CD14-positive monocyte (primary cell): ENCODE measurements around the gene CLCN5. TPM values are rescaled to one million over a fixed set of nuclear protein-coding genes. Genes with fewer than 3 reads are reported as not detected.

Experiments used
- DNase-seq, 3 donors: peaks; one replicate each; pipeline ENCODE4 v3.0.0-alpha.2; 2011 to 2022
- H2AFZ ChIP-seq: 2 replicates; pipeline ENCODE4 v1.6.0; 2012; ENCODE audit warnings: mild to moderate bottlenecking, low read depth, low read length, inconsistent platforms; ENCODE audit not compliant: insufficient read depth, poor library complexity, severe bottlenecking
- H3K27ac ChIP-seq, 2 donors: 1 replicate in 1 of 2; 2 replicates in 1 of 2; pipeline ENCODE4 v1.5.1; 2012 to 2013; ENCODE audit warnings: low read length in 2 of 2, control low read depth in 1 of 2, inconsistent platforms in 1 of 2, low read depth in 1 of 2, mild to moderate bottlenecking in 1 of 2
- H3K27me3 ChIP-seq, 2 donors: one replicate each; pipeline versions ENCODE4 v1.6.0 to v1.6.1; 2011 to 2013; ENCODE audit warnings: low read length in 2 of 2; ENCODE audit not compliant: control insufficient read depth in 2 of 2, insufficient read depth in 2 of 2
- H3K36me3 ChIP-seq, 2 donors: replicated peaks in 1 of 2; 1 replicate in 1 of 2; 2 replicates in 1 of 2; pipeline versions ENCODE4 v1.5.1 to v1.6.1; 2012 to 2013; ENCODE audit warnings: low read length in 2 of 2, control low read depth in 1 of 2, inconsistent platforms in 1 of 2, mild to moderate bottlenecking in 1 of 2; ENCODE audit not compliant: insufficient read depth in 2 of 2, control insufficient read depth in 1 of 2
- H3K4me1 ChIP-seq, 2 donors: 1 replicate in 1 of 2; 2 replicates in 1 of 2; pipeline versions ENCODE4 v1.5.1 to v1.6.1; 2012 to 2013; ENCODE audit warnings: low read length in 2 of 2, control low read depth in 1 of 2, inconsistent platforms in 1 of 2, mild to moderate bottlenecking in 1 of 2, moderate library complexity in 1 of 2; ENCODE audit not compliant: insufficient read depth in 2 of 2, control insufficient read depth in 1 of 2
- H3K4me2 ChIP-seq: replicated peaks from 2 replicates; pipeline ENCODE3; 2012; ENCODE audit warnings: low read length, moderate library complexity, mild to moderate bottlenecking; ENCODE audit not compliant: poor library complexity, severe bottlenecking; ENCODE audit errors: extremely low read depth
- H3K4me3 ChIP-seq, 3 experiments: fragments of 200-600 bp in 1 of 3; sonication (generic) in 1 of 3; replicated peaks in 1 of 3; 1 replicate in 2 of 3; 2 replicates in 1 of 3; pipeline ENCODE4 v1.5.1; 2011 to 2013; ENCODE audit warnings: low read length in 3 of 3, mild to moderate bottlenecking in 3 of 3, control low read depth in 2 of 3, low read depth in 2 of 3, inconsistent platforms in 1 of 3, moderate library complexity in 1 of 3
- H3K79me2 ChIP-seq: 2 replicates; pipeline ENCODE4 v1.6.0; 2012; ENCODE audit warnings: mild to moderate bottlenecking, control low read depth, inconsistent platforms, low read length, moderate library complexity; ENCODE audit not compliant: insufficient read depth
- H3K9ac ChIP-seq: 2 replicates; pipeline ENCODE4 v1.6.0; 2017; ENCODE audit warnings: low read length, mild to moderate bottlenecking; ENCODE audit not compliant: insufficient read depth, poor library complexity, severe bottlenecking
- H3K9me3 ChIP-seq, 2 donors: replicated peaks in 1 of 2; 1 replicate in 1 of 2; 2 replicates in 1 of 2; pipeline versions ENCODE4 v1.5.1 to v1.6.1; 2012 to 2013; ENCODE audit warnings: low read length in 2 of 2, control low read depth in 1 of 2; ENCODE audit not compliant: control insufficient read depth in 1 of 2, insufficient read depth in 1 of 2
- H4K20me1 ChIP-seq: 2 replicates; pipeline ENCODE4 v1.6.0; 2012; ENCODE audit warnings: mild to moderate bottlenecking, low read length, control low read depth, moderate library complexity; ENCODE audit not compliant: insufficient read depth
- H3K27ac Mint-ChIP-seq, 7 donors: one replicate each; pipeline ENCODE4 v1.8.0; 2020; ENCODE audit warnings: mild to moderate bottlenecking in 7 of 7, mixed read lengths in 7 of 7, moderate library complexity in 6 of 7, inconsistent platforms in 2 of 7
- H3K27me3 Mint-ChIP-seq, 3 donors: one replicate each; pipeline ENCODE4 v1.8.0; 2021 to 2022; ENCODE audit warnings: low read depth in 3 of 3, mild to moderate bottlenecking in 3 of 3, mixed read lengths in 3 of 3, moderate library complexity in 3 of 3, inconsistent platforms in 1 of 3
- H3K36me3 Mint-ChIP-seq, 2 donors: one replicate each; pipeline ENCODE4 v1.8.0; 2020; ENCODE audit warnings: mixed read lengths in 2 of 2, inconsistent platforms in 1 of 2, mild to moderate bottlenecking in 1 of 2
- H3K4me1 Mint-ChIP-seq: one replicate; pipeline ENCODE4 v1.8.0; 2020; ENCODE audit warnings: mild to moderate bottlenecking, mixed read lengths
- H3K4me3 Mint-ChIP-seq, 2 donors: one replicate each; pipeline ENCODE4 v1.8.0; 2020; ENCODE audit warnings: mild to moderate bottlenecking in 2 of 2, mixed read lengths in 2 of 2, moderate library complexity in 1 of 2
- H3K9me3 Mint-ChIP-seq, 7 donors: one replicate each; pipeline ENCODE4 v1.8.0; 2020 to 2022; ENCODE audit warnings: mixed read lengths in 7 of 7, mild to moderate bottlenecking in 6 of 7, moderate library complexity in 6 of 7, inconsistent platforms in 2 of 7
- CTCF ChIP-seq: fragments of 200-600 bp; IDR thresholded peaks from one replicate; pipeline ENCODE4 v1.8.0; 2022; ENCODE audit warnings: antibody characterized with exemption, mild to moderate bottlenecking
- WGBS: methylation state at CpG from one replicate; pipeline ENCODE4 v1.1.5; 2013; ENCODE audit warnings: missing lambda C conversion rate; ENCODE audit not compliant: insufficient coverage; 5-methylcytosine and 5-hydroxymethylcytosine counted together
- intact Hi-C, 2 donors: fragments of 100-400 bp; cut with micrococcal nuclease; formaldehyde crosslinking; loops; one replicate each; pipeline versions ENCODE4 v1.15.0 to v1.15.1; 2023
- polyA plus RNA-seq, 3 donors: library from polyadenylated mRNA; depleted of rRNA in 1 of 3; unstranded in 2 of 3; stranded (reverse) in 1 of 3; fragments of 300-500 nt in 2 of 3; fragments of >200 nt in 1 of 3; fragmentation: Illumina TruSeq in 2 of 3; gene quantifications; 1 replicate in 2 of 3; 2 replicates in 1 of 3; pipeline ENCODE4 v1.2.3, GENCODE V29; 2012 to 2021

The CLCN5 gene
- polyA plus RNA-seq, 3 donors: 4.1 to 4.2 (median 4.1) TPM

GRCh38 chrX:50000937-50001542 lies 78.6 kb downstream of the CLCN5 start:
- Histone ChIP-seq H3K79me2 (no peaks in the 10 kb centered on the region), H4K20me1 (no peaks in the 10 kb centered on the region), H3K4me3 (no peak overlapping the region), H2AFZ (no peak overlapping the region), H3K36me3 (no peaks in the 10 kb centered on the region), H3K4me1 (peaks cover 29 to 31% of the 10 kb centered on the region in 2 donors), H3K9me3 (no peaks in the 10 kb centered on the region), H3K27ac (peak overlapping the region in 1 of 2 donors; percentile 2), H3K27me3 (no peaks in the 10 kb centered on the region), H3K4me2 (peak overlapping the region; percentile 12), H3K9ac (no peak overlapping the region)
- peak overlapping the region in 5 of 7 donors; percentile 3 to 71 (median 55) for H3K27ac Mint-ChIP-seq
- DNase-seq: no peak
- H3K4me1 Mint-ChIP-seq: peaks cover 34% of the 10 kb centered on the region
- TF ChIP-seq CTCF: no peak
- intact Hi-C loops: no loop called here
- peak overlapping the region in 1 of 2 donors; percentile 74 for H3K4me3 Mint-ChIP-seq
- H3K27me3 Mint-ChIP-seq: peaks cover 0 to 5% (median 2%) of the 10 kb centered on the region in 3 donors
- peaks cover 0 to 18% of the 10 kb centered on the region in 2 donors for H3K36me3 Mint-ChIP-seq
- H3K9me3 Mint-ChIP-seq: no peaks in the 10 kb centered on the region

DNA sequence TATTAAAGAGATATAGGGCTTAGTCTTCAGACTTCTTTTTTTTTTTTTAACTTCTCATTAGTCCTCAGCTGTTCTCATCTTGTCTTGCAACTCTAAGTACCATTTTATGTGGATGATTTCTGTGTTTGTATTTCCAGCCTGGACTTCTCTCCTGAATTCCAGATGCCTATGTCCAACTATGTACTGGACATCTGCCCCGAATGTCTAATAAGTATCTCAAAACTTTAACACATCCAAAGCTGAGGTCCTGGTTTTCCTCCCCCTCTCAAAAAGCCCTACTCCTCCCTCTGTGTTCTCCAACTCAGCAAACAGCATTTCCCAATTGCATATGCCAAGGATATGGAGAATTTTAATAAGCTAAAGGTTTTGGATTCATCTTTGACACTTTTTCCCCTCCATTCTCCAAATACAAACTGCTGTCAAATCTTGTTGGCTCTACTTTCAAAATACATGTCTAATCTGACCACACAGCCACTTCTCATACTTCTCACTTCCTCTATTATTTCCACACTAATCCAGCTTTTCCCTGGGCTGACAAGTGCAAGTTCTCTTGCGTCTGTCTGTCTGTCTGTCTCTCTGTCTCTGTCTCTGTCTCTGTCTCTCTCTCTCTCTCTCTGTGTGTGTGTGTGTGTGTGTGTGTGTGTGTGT lies 79.8 kb downstream of the CLCN5 start:
- Mint-ChIP-seq H3K27ac (peak overlapping the region; percentile 11 to 77 (median 46)), H3K4me3 (peak overlapping the region in 1 of 2 donors; percentile 75), H3K9me3 (no peaks in the 10 kb centered on the region), H3K27me3 (peaks cover 0 to 5% (median 2%) of the 10 kb centered on the region in 3 donors), H3K36me3 (peaks cover 0 to 13% of the 10 kb centered on the region in 2 donors), H3K4me1 (peaks cover 34% of the 10 kb centered on the region)
- H3K4me3 ChIP-seq: peak overlapping the region in 1 of 3 experiments; percentile 13
- no peaks in the 10 kb centered on the region for H3K27me3 ChIP-seq
- peak; percentile 23 to 34 (median 33) for DNase-seq
- peak overlapping the region; percentile 36 for H3K4me2 ChIP-seq
- intact Hi-C loops: no loop called here
- H3K79me2 ChIP-seq: no peaks in the 10 kb centered on the region
- H3K9me3 ChIP-seq: no peaks in the 10 kb centered on the region
- peaks cover 29 to 31% of the 10 kb centered on the region in 2 donors for H3K4me1 ChIP-seq
- no CpG with 5 or more reads among the region's 2 CpGs for WGBS
- no peak for TF ChIP-seq CTCF
- no peaks in the 10 kb centered on the region for H3K36me3 ChIP-seq
- H3K9ac ChIP-seq: no peak overlapping the region
- no peak overlapping the region for H3K27ac ChIP-seq
- H4K20me1 ChIP-seq: no peaks in the 10 kb centered on the region
- H2AFZ ChIP-seq: no peak overlapping the region
